H1 (cell line): ENCODE results near the gene NTN4. TPM values are rescaled to one million over a fixed set of nuclear protein-coding genes. Genes with fewer than 3 reads are reported as not detected.
A peak's percentile ranks its signal among the peaks of the same experiment; 100 is the strongest.

Source experiments
- CTCF ChIA-PET: fragments of 300-600 bp; sonication (Branson Sonifier 250); formaldehyde crosslinking; loops from one replicate; lab custom pipeline; 2021; ENCODE audit not compliant: partially characterized antibody; lab: Charles Lee
- POLR2A ChIA-PET: fragments of 300-600 bp; sonication (Branson Sonifier 250); formaldehyde crosslinking; loops from one replicate; lab custom pipeline; 2021; ENCODE audit warnings: inconsistent platforms; ENCODE audit not compliant: partially characterized antibody; lab: Charles Lee
- DNase-seq, 2 experiments: peaks; one replicate each; pipeline versions ENCODE4 v3.0.0 to v3.0.0-alpha.2; 2010 to 2022; ENCODE audit warnings: low spot score in 2 of 2, low read depth in 1 of 2, mixed read lengths in 1 of 2
- FAIRE-seq: peaks from 2 replicates; lab custom pipeline; 2011; peaks lifted over from hg19 to GRCh38; lab: Jason Lieb, UNC
- H2AFZ ChIP-seq: 2 replicates; pipeline ENCODE4 v1.8.1; 2012; ENCODE audit warnings: low read length, inconsistent platforms
- H2AK5ac ChIP-seq: 2 replicates; pipeline ENCODE4 v1.6.1; 2013; ENCODE audit warnings: low read depth, low read length
- H2BK120ac ChIP-seq: replicated peaks from 2 replicates; pipeline ENCODE3; 2013; ENCODE audit warnings: low read depth, low read length, inconsistent platforms
- H2BK12ac ChIP-seq: 2 replicates; pipeline ENCODE4 v1.6.1; 2013; ENCODE audit warnings: low read depth, low read length
- H2BK15ac ChIP-seq: 2 replicates; pipeline ENCODE4 v1.6.1; 2013; ENCODE audit warnings: low read length
- H2BK20ac ChIP-seq: 2 replicates; pipeline ENCODE4 v1.6.1; 2013; ENCODE audit warnings: low read length
- H2BK5ac ChIP-seq: 2 replicates; pipeline ENCODE4 v1.6.1; 2013; ENCODE audit warnings: low read depth, low read length
- H3K14ac ChIP-seq: 2 replicates; pipeline ENCODE4 v1.6.1; 2013; ENCODE audit warnings: inconsistent platforms; ENCODE audit not compliant: insufficient read length
- H3K18ac ChIP-seq: 2 replicates; pipeline ENCODE4 v1.6.1; 2013; ENCODE audit warnings: low read length; ENCODE audit errors: extremely low read depth
- H3K23ac ChIP-seq: 2 replicates; pipeline ENCODE4 v1.6.1; 2013; ENCODE audit warnings: inconsistent platforms; ENCODE audit not compliant: insufficient read length
- H3K23me2 ChIP-seq: 2 replicates; pipeline ENCODE4 v1.6.1; 2013; ENCODE audit warnings: low read depth, low read length
- H3K27ac ChIP-seq: 2 replicates; pipeline ENCODE4 v1.6.1; 2011; ENCODE audit warnings: low read depth, low read length, inconsistent platforms
- H3K27me3 ChIP-seq, 4 experiments: replicated peaks in 1 of 4; 1 replicate in 1 of 4; 2 replicates in 3 of 4; pipeline versions ENCODE4 v1.6.1 to v1.8.1; 2011 to 2013; ENCODE audit warnings: low read length in 3 of 4, mild to moderate bottlenecking in 3 of 4, inconsistent platforms in 2 of 4, mixed read lengths in 2 of 4, moderate library complexity in 1 of 4; ENCODE audit not compliant: control insufficient read depth in 3 of 4, insufficient read depth in 3 of 4; ENCODE audit errors: extremely low read depth in 1 of 4
- H3K36me3 ChIP-seq, 4 experiments: 2 replicates each; pipeline versions ENCODE4 v1.6.1 to v1.8.1; 2011 to 2013; ENCODE audit warnings: mild to moderate bottlenecking in 4 of 4, low read length in 3 of 4, moderate library complexity in 2 of 4, control low read depth in 1 of 4, inconsistent platforms in 1 of 4; ENCODE audit not compliant: insufficient read depth in 4 of 4, control insufficient read depth in 2 of 4
- H3K4ac ChIP-seq: replicated peaks from 2 replicates; pipeline ENCODE3; 2013; ENCODE audit warnings: low read length, low read depth, mixed read lengths, inconsistent platforms; ENCODE audit not compliant: insufficient read length
- H3K4me1 ChIP-seq, 4 experiments: replicated peaks in 1 of 4; 1 replicate in 1 of 4; 2 replicates in 3 of 4; pipeline versions ENCODE4 v1.6.1 to v1.8.1; 2011 to 2013; ENCODE audit warnings: low read length in 3 of 4, inconsistent platforms in 2 of 4, mixed read lengths in 1 of 4; ENCODE audit not compliant: insufficient read depth in 4 of 4, control insufficient read depth in 3 of 4
- H3K4me2 ChIP-seq, 2 experiments: 2 replicates each; pipeline versions ENCODE4 v1.6.1 to v1.8.1; 2011 to 2013; ENCODE audit warnings: low read depth in 2 of 2, low read length in 2 of 2, control low read depth in 1 of 2, inconsistent platforms in 1 of 2, mild to moderate bottlenecking in 1 of 2; ENCODE audit not compliant: insufficient read depth in 1 of 2
- H3K4me3 ChIP-seq, 4 experiments: fragments of 200-600, 300-600 bp in 1 of 4; sonication (generic), shearing (Covaris generic), sonication (Bioruptor Twin) in 1 of 4; 2 replicates each; pipeline versions ENCODE4 v1.5.1 to v1.8.1; 2011 to 2016; ENCODE audit warnings: low read length in 4 of 4, low read depth in 3 of 4, control low read depth in 2 of 4, inconsistent platforms in 2 of 4, mild to moderate bottlenecking in 2 of 4, mixed read lengths in 1 of 4, moderate library complexity in 1 of 4; ENCODE audit not compliant: insufficient read depth in 2 of 4; ENCODE audit errors: extremely low read depth in 1 of 4
- H3K56ac ChIP-seq: replicated peaks from 2 replicates; pipeline ENCODE3; 2013; ENCODE audit warnings: low read depth, mild to moderate bottlenecking, mixed read lengths, low read length, inconsistent platforms; ENCODE audit not compliant: insufficient read length
- H3K79me1 ChIP-seq: 2 replicates; pipeline ENCODE4 v1.6.1; 2013; ENCODE audit warnings: low read depth, low read length, control low read depth
- H3K79me2 ChIP-seq, 2 experiments: 2 replicates each; pipeline versions ENCODE4 v1.6.1 to v1.8.1; 2012 to 2013; ENCODE audit warnings: low read length in 2 of 2, mild to moderate bottlenecking in 2 of 2, inconsistent platforms in 1 of 2; ENCODE audit not compliant: insufficient read depth in 2 of 2, control insufficient read depth in 1 of 2
- H3K9ac ChIP-seq, 4 experiments: replicated peaks in 1 of 4; 1 replicate in 1 of 4; 2 replicates in 3 of 4; pipeline versions ENCODE4 v1.6.1 to v1.8.1; 2011 to 2013; ENCODE audit warnings: low read depth in 3 of 4, low read length in 3 of 4, control low read depth in 2 of 4, mild to moderate bottlenecking in 2 of 4, moderate library complexity in 2 of 4, inconsistent platforms in 1 of 4; ENCODE audit errors: extremely low read depth in 1 of 4
- H3K9me3 ChIP-seq, 2 experiments: 2 replicates each; pipeline versions ENCODE4 v1.6.1 to v1.8.1; 2012 to 2013; ENCODE audit warnings: mild to moderate bottlenecking in 2 of 2, moderate library complexity in 2 of 2, control low read depth in 1 of 2, inconsistent platforms in 1 of 2, low read depth in 1 of 2, low read length in 1 of 2, mixed read lengths in 1 of 2; ENCODE audit not compliant: insufficient read depth in 2 of 2
- H4K20me1 ChIP-seq, 2 experiments: replicated peaks in 1 of 2; 2 replicates each; pipeline versions ENCODE3 to v1.8.1; 2011 to 2013; ENCODE audit warnings: inconsistent platforms in 2 of 2, low read length in 2 of 2, mild to moderate bottlenecking in 1 of 2; ENCODE audit not compliant: insufficient read depth in 2 of 2, control insufficient read depth in 1 of 2
- H4K5ac ChIP-seq: 2 replicates; pipeline ENCODE4 v1.6.1; 2013; ENCODE audit warnings: low read length, low read depth, mixed read lengths, inconsistent platforms; ENCODE audit not compliant: insufficient read length
- H4K8ac ChIP-seq: 2 replicates; pipeline ENCODE4 v1.8.0; 2013; ENCODE audit warnings: mild to moderate bottlenecking, moderate library complexity, low read length, inconsistent platforms; ENCODE audit not compliant: insufficient read depth; ENCODE audit errors: extremely low read depth
- H4K91ac ChIP-seq: replicated peaks from 2 replicates; pipeline ENCODE3; 2013; ENCODE audit warnings: low read length, mixed read lengths, inconsistent platforms; ENCODE audit not compliant: insufficient read length
- BACH1 ChIP-seq: IDR thresholded peaks from 2 replicates; pipeline ENCODE4 v1.6.1; 2012; ENCODE audit warnings: low read length, improper control_type of control experiment
- JUND ChIP-seq: IDR thresholded peaks from 2 replicates; pipeline ENCODE4 v1.6.1; 2011; ENCODE audit warnings: mild to moderate bottlenecking, improper control_type of control experiment, low read length
- SP1 ChIP-seq: IDR thresholded peaks from 2 replicates; pipeline ENCODE4 v1.6.1; 2011; ENCODE audit warnings: low read depth, low read length
- WGBS, 2 experiments: shearing (Covaris generic) in 1 of 2; methylation state at CpG; one replicate each; pipeline versions ENCODE4 v1.1.6 to v1.1.7; 2013 to 2015; ENCODE audit warnings: low lambda C conversion rate in 2 of 2, mixed read lengths in 2 of 2, inconsistent platforms in 1 of 2, low coverage in 1 of 2, missing lambda C conversion rate in 1 of 2; ENCODE audit not compliant: insufficient replicate concordance in 2 of 2, insufficient coverage in 1 of 2, insufficient read length in 1 of 2; ENCODE audit errors: extremely low coverage in 1 of 2, missing lambda C conversion rate in 1 of 2; 5-methylcytosine and 5-hydroxymethylcytosine counted together
- polyA plus RNA-seq, 7 experiments: library from polyadenylated mRNA; depleted of rRNA in 3 of 7; stranded (reverse) in 5 of 7; unstranded in 2 of 7; fragments of >200 nt in 5 of 7; fragments of 200-250 nt in 2 of 7; gene quantifications; 1 replicate in 5 of 7; 2 replicates in 1 of 7; 4 replicates in 1 of 7; pipeline versions ENCODE4 v1.2.1 to v1.2.3, GENCODE V29; 2011 to 2013; ENCODE audit warnings: missing spikeins in 2 of 7, mixed read lengths in 2 of 7
- total RNA-seq: library from RNA; stranded (reverse); fragmentation: NEBNext Ultra II Directional; extraction: Animal tissue kit (Norgen Biotek cat#: 25700); gene quantifications from 2 replicates; pipeline ENCODE4 v1.2.1, GENCODE V29; 2021

The NTN4 gene
- total and polyA plus RNA-seq, 2 of the 8 experiments (the other 6 are each of a cell fraction or from before 2014, with no cell fraction given), result 0.74 to 1.3 TPM

- no peak overlapping the region for H4K8ac ChIP-seq
- peak overlapping the region in 1 of 4 experiments; percentile 52; a peak in 2 of 7 replicates for H3K9ac ChIP-seq
- TF ChIP-seq BACH1 (no peak), SP1 (0 out of 2 replicates have a peak, but pooled peaks have one; percentile 18), JUND (peak; percentile 23; the same call in 1 of the 2 replicates)
- H3K9me3 ChIP-seq, result no peaks in the 10 kb centered on the region
- POLR2A ChIA-PET, result interaction anchor here (0.9 to 1.4 kb wide), 3 partner anchors 12 to 252 kb away, joined by 3 to 5 read pairs (median 4); no protein-coding TSS in a partner anchor
- H3K4me2 ChIP-seq, result peak overlapping the region; percentile 40 to 54
- H2BK20ac ChIP-seq, result no peak overlapping the region
- H4K20me1 ChIP-seq, result no peaks in the 10 kb centered on the region
- H3K23ac ChIP-seq, result no peak overlapping the region
- no peak overlapping the region for H2BK120ac ChIP-seq
- CTCF ChIA-PET, result interaction anchor here (0.8 to 2.4 kb wide), 9 partner anchors 8 to 305 kb away, joined by 3 to 14 read pairs (median 3); no protein-coding TSS in a partner anchor
- no peak overlapping the region for H2BK5ac ChIP-seq
- peak overlapping the region in 1 of 4 experiments; percentile 31; a peak in 1 of 8 replicates for H3K4me3 ChIP-seq
- no peak overlapping the region for H2BK15ac ChIP-seq
- no peak overlapping the region for H3K56ac ChIP-seq
- FAIRE-seq (no peak), DNase-seq (no peak)
- H2AK5ac ChIP-seq, result peak overlapping the region; percentile 2; the same call in 1 of the 2 replicates
- no peak overlapping the region for H4K5ac ChIP-seq
- no peaks in the 10 kb centered on the region for H3K23me2 ChIP-seq
- H2AFZ ChIP-seq, result no peak overlapping the region
- H4K91ac ChIP-seq, result no peak overlapping the region
- H3K36me3 ChIP-seq, result no peaks in the 10 kb centered on the region
- no peak overlapping the region for H3K4ac ChIP-seq
- peak overlapping the region; percentile 39; the same call in 1 of the 2 replicates for H3K27ac ChIP-seq
- H3K18ac ChIP-seq, result no peak overlapping the region
- no peaks in the 10 kb centered on the region for H3K79me1 ChIP-seq
- no peaks in the 10 kb centered on the region for H3K79me2 ChIP-seq
- H3K27me3 ChIP-seq, result no peaks in the 10 kb centered on the region
- peak overlapping the region; percentile 32; the same call in 1 of the 2 replicates for H2BK12ac ChIP-seq
- H3K14ac ChIP-seq, result no peak overlapping the region
- 36% methylated on average over 2 of the region's 2 CpGs; no CpG with 5 or more reads in 1 of the 2 experiments for WGBS, 2 experiments
- peaks cover 1 to 15% (median 10%) of the 10 kb centered on the region in 4 experiments for H3K4me1 ChIP-seq
These were observed 178.8 kb downstream of the NTN4 start for GRCh38 chr12:95611676-95612309.
